ENCODE data around the gene PMPCA.

DNA sequence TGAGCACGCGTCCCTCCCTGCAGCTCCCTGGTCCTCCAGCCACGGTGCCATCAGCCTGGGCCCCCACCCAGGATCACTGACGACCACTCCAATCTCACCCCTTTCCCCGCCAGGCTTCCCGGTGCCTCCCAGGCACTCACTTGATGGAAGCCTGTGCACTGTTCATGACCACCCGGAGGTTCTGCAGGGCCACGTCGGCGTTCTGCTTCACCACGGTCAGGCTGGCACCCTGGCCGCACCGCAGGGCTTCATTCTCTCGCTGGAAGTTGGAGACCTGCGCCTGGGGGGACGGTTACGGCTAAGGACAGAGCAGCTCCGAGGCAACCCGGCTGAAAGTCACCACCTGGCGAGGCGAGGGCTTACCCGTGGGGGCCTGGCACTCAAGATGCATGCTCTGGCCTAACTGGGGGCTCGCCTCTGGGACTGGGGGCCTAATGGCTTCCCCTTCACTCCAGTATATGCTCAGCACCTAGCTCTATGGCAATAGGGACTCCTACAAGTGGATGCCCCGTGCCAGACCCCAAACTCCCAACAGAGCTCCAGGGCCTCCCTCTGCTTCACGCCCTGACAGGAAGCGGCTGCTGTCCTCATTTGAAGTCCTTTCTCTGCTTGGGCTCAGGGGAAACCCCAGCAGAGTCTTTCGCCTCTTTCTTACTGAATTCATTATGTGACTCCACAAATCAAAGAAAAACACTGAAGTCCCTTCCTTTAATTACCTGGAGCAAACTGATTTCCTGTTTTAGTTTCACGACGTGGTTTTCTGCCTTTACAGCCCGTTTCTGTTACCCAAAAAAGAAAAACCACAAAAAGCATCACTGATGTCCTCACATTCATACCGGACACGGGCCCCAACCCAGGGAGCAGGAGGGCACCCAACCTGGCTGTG is 6.3 kb upstream of the PMPCA start:
- TF ChIP-seq, protein P1, sequence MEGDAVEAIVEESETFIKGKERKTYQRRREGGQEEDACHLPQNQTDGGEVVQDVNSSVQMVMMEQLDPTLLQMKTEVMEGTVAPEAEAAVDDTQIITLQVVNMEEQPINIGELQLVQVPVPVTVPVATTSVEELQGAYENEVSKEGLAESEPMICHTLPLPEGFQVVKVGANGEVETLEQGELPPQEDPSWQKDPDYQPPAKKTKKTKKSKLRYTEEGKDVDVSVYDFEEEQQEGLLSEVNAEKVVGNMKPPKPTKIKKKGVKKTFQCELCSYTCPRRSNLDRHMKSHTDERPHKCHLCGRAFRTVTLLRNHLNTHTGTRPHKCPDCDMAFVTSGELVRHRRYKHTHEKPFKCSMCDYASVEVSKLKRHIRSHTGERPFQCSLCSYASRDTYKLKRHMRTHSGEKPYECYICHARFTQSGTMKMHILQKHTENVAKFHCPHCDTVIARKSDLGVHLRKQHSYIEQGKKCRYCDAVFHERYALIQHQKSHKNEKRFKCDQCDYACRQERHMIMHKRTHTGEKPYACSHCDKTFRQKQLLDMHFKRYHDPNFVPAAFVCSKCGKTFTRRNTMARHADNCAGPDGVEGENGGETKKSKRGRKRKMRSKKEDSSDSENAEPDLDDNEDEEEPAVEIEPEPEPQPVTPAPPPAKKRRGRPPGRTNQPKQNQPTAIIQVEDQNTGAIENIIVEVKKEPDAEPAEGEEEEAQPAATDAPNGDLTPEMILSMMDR (CRISPR knock-in tag; IDR thresholded peaks at IDR 0.05): no peak
- no peak for TF ChIP-seq POLR2AphosphoS2 (IDR thresholded peaks at IDR 0.05; ENCODE audit: low read depth, low read length)
- TF ChIP-seq CEBPB (IDR thresholded peaks at IDR 0.05; ENCODE audit: borderline replicate concordance, low read depth, low read length): no peak
- TF ChIP-seq ZNF24 (IDR thresholded peaks at IDR 0.05): no peak

Measured in HepG2 (cell line).